HepG2 (cell line): ENCODE measurements around the gene MED22. TPM values are rescaled to one million over a fixed set of nuclear protein-coding genes. Genes with fewer than 3 reads are reported as not detected.

Source experiments
- ATAC-seq: fragments of 200-7000 bp; cut with Tn5 transposase; 3 replicates; pipeline ENCODE4 v1.9.1; 2020; ENCODE audit warnings: mild to moderate bottlenecking, moderate library complexity
- BruUV-seq: library from RNA; stranded (reverse); fragments of 400-500 nt; replicated peaks from 2 replicates; lab custom pipeline; 2021; lab: Mats Ljungman, UMichigan
- CTCF ChIA-PET: fragments of 300-600 bp; formaldehyde crosslinking; extraction: SDS; loops from one replicate; lab custom pipeline; 2021; ENCODE audit warnings: low total read pairs, inconsistent platforms, low intra/inter-chr PET ratio; lab: Yijun Ruan, JAX
- POLR2A ChIA-PET: fragments of 350-600 bp; sonication (Branson Sonifier 250); formaldehyde crosslinking; loops from one replicate; lab custom pipeline; 2020; ENCODE audit warnings: antibody characterized with exemption, inconsistent platforms; lab: Yijun Ruan, JAX
- DNase-seq: peaks from one replicate; pipeline ENCODE4 v3.0.0-alpha.2; 2015; ENCODE audit warnings: low spot score
- FAIRE-seq: peaks from 3 replicates; lab custom pipeline; 2011; peaks lifted over from hg19 to GRCh38; lab: Jason Lieb, UNC
- H2AFZ ChIP-seq: one replicate; pipeline ENCODE4 v1.6.1; 2011; ENCODE audit warnings: low read length, inconsistent platforms
- H3K27ac ChIP-seq: fragments of 300-600 bp; 3 replicates; pipeline ENCODE4 v1.8.0; 2011; ENCODE audit warnings: mixed run types, mild to moderate bottlenecking, mixed read lengths, low read length, inconsistent platforms; ENCODE audit not compliant: insufficient read depth; ENCODE audit errors: extremely low read length
- H3K27me3 ChIP-seq, 2 experiments: fragments of 200-600 bp in 1 of 2; 2 replicates in 1 of 2; 3 replicates in 1 of 2; pipeline versions ENCODE4 v1.6.0 to v1.8.0; 2011; ENCODE audit warnings: low read length in 2 of 2, mild to moderate bottlenecking in 2 of 2, moderate library complexity in 2 of 2, inconsistent platforms in 1 of 2; ENCODE audit not compliant: insufficient read depth in 2 of 2, control insufficient read depth in 1 of 2
- H3K36me3 ChIP-seq, 2 experiments: fragments of 200-600 bp in 1 of 2; replicated peaks in 1 of 2; 2 replicates in 1 of 2; 3 replicates in 1 of 2; pipeline versions ENCODE4 v1.5.1 to v1.8.0; 2011; ENCODE audit warnings: low read length in 2 of 2, inconsistent platforms in 1 of 2; ENCODE audit not compliant: insufficient read depth in 2 of 2, control insufficient read depth in 1 of 2
- H3K4me1 ChIP-seq: 2 replicates; pipeline ENCODE4 v1.5.1; 2012; ENCODE audit warnings: low read length, inconsistent platforms; ENCODE audit not compliant: insufficient read depth
- H3K4me2 ChIP-seq: 2 replicates; pipeline ENCODE4 v1.6.0; 2011; ENCODE audit warnings: low read depth, low read length, inconsistent platforms
- H3K4me3 ChIP-seq, 3 experiments: fragments of 200-600 bp in 1 of 3; sonication (generic), shearing (Covaris generic) in 1 of 3; replicated peaks in 1 of 3; 2 replicates each; pipeline ENCODE4 v1.5.1; 2011 to 2016; ENCODE audit warnings: low read length in 3 of 3, inconsistent platforms in 2 of 3, low read depth in 2 of 3, mild to moderate bottlenecking in 2 of 3, control low read depth in 1 of 3, mixed read lengths in 1 of 3; ENCODE audit not compliant: insufficient read depth in 1 of 3
- H3K79me2 ChIP-seq: one replicate; pipeline ENCODE4 v1.6.1; 2011; ENCODE audit warnings: low read length, inconsistent platforms; ENCODE audit not compliant: insufficient read depth
- H3K9ac ChIP-seq: 2 replicates; pipeline ENCODE4 v1.6.0; 2011; ENCODE audit warnings: mild to moderate bottlenecking, low read depth, low read length, inconsistent platforms; ENCODE audit not compliant: insufficient read depth
- H3K9me3 ChIP-seq: 2 replicates; pipeline ENCODE4 v1.5.1; 2012; ENCODE audit warnings: mild to moderate bottlenecking, low read length
- H4K20me1 ChIP-seq: 2 replicates; pipeline ENCODE4 v1.6.0; 2011; ENCODE audit warnings: inconsistent platforms, mild to moderate bottlenecking, low read length, moderate library complexity; ENCODE audit not compliant: insufficient read depth
- CREBL2 ChIP-seq: sonication (generic); formaldehyde crosslinking; IDR thresholded peaks from 2 replicates; pipeline ENCODE4 v1.8.1; 2023; ENCODE audit warnings: missing genetic modification reagents, mild to moderate bottlenecking, borderline replicate concordance
- GABPB1 ChIP-seq: IDR thresholded peaks from 2 replicates; pipeline ENCODE4 v1.6.1; 2016; ENCODE audit warnings: mild to moderate bottlenecking, missing genetic modification reagents, moderate library complexity, missing compliant biosample characterization
- GATAD2A ChIP-seq: IDR thresholded peaks from 2 replicates; pipeline ENCODE4 v1.6.1; 2016
- HIC2 ChIP-seq: sonication (generic); formaldehyde crosslinking; IDR thresholded peaks from 2 replicates; pipeline ENCODE4 v1.9.0; 2022; ENCODE audit warnings: low read depth, missing genetic modification reagents
- KLF9 ChIP-seq: IDR thresholded peaks from 2 replicates; pipeline ENCODE4 v1.6.1; 2016; ENCODE audit warnings: low read depth
- ZNF350 ChIP-seq: sonication (generic); formaldehyde crosslinking; IDR thresholded peaks from 2 replicates; pipeline ENCODE4 v1.4.0; 2020; ENCODE audit warnings: mild to moderate bottlenecking, low read depth, missing genetic modification reagents, borderline replicate concordance
- ZNF775 ChIP-seq: sonication (generic); formaldehyde crosslinking; IDR thresholded peaks from 2 replicates; pipeline ENCODE4 v1.4.0; 2020; ENCODE audit warnings: missing genetic modification reagents, mild to moderate bottlenecking, moderate library complexity, borderline replicate concordance
- ZSCAN22 ChIP-seq: sonication (generic); formaldehyde crosslinking; IDR thresholded peaks from 2 replicates; pipeline ENCODE4 v1.4.0; 2020; ENCODE audit warnings: mild to moderate bottlenecking, missing genetic modification reagents
- ZZZ3 ChIP-seq: sonication (generic); formaldehyde crosslinking; IDR thresholded peaks from 2 replicates; pipeline ENCODE4 v1.4.0; 2020; ENCODE audit warnings: missing genetic modification reagents, mild to moderate bottlenecking, borderline replicate concordance
- WGBS: methylation state at CpG from one replicate; pipeline ENCODE4 v1.1.6; 2017; ENCODE audit warnings: low lambda C conversion rate; 5-methylcytosine and 5-hydroxymethylcytosine counted together
- in situ Hi-C: cut with HindIII; loops from 2 replicates; pipeline ENCODE4 v1.10.0; 2017; ENCODE audit warnings: low pct_unique_long_range_greater_than_20kb; ENCODE audit not compliant: extremely low pct_ligation_motif_present
- intact Hi-C: fragments of 100-400 bp; cut with micrococcal nuclease; formaldehyde crosslinking; loops from one replicate; pipeline ENCODE4 v1.10.0; 2022; ENCODE audit not compliant: unreplicated experiment
- polyA plus RNA-seq, 8 experiments: library from polyadenylated mRNA; depleted of rRNA in 3 of 8; stranded (reverse) in 7 of 8; unstranded in 1 of 8; fragments of >200 nt; fragmentation: Illumina TruSeq in 4 of 8; extraction: Trizol in 4 of 8; gene quantifications; 2 replicates each; pipeline versions ENCODE4 v1.2.1 to v1.2.3, GENCODE V29; 2011 to 2016; ENCODE audit warnings: low read depth in 4 of 8, missing spikeins in 1 of 8, mixed read lengths in 1 of 8; ENCODE audit not compliant: insufficient read depth in 1 of 8
- total RNA-seq, 5 experiments: library from RNA; depleted of rRNA; stranded (reverse); fragments of >200 nt; fragmentation: Illumina TruSeq; extraction: Trizol; gene quantifications; 2 replicates each; pipeline ENCODE4 v1.2.3, GENCODE V29; 2016; ENCODE audit warnings: low read depth in 1 of 5
- TF ChIP-seq, protein P1 (sequence below): sonication (generic); formaldehyde crosslinking; IDR thresholded peaks from 2 replicates; pipeline ENCODE4 v1.8.1; 2023; ENCODE audit warnings: mild to moderate bottlenecking, moderate library complexity, missing genetic modification reagents
- TF ChIP-seq, protein P2 (sequence below): sonication (generic); formaldehyde crosslinking; IDR thresholded peaks from 2 replicates; pipeline ENCODE4 v1.8.0; 2022; ENCODE audit warnings: mild to moderate bottlenecking, missing genetic modification reagents
- TF ChIP-seq, protein P3 (sequence below): IDR thresholded peaks from 2 replicates; pipeline ENCODE4 v1.6.1; 2016; ENCODE audit warnings: mild to moderate bottlenecking

MED22 gene
- total and polyA plus RNA-seq, 2 of the 13 experiments (the other 11 are each of a cell fraction or from before 2014, with no cell fraction given): 15.8 to 22.1 TPM

GRCh38 chr9:133370685-133371084 lies 22.8 kb upstream of the MED22 start:
- no peaks in the 10 kb centered on the region for H3K27me3 ChIP-seq
- DNase-seq (no peak), ATAC-seq (no peak), FAIRE-seq (no peak)
- H3K79me2 ChIP-seq: peaks cover 98% of the 10 kb centered on the region
- WGBS: 92% methylated on average over 9 of the region's 9 CpGs
- no TSS peak for BruUV-seq
- H3K36me3 ChIP-seq: peaks cover 17 to 77% of the 10 kb centered on the region in 2 experiments
- in situ Hi-C loops: no loop called here
- ChIA-PET CTCF (no interaction called here), POLR2A (interaction anchor here (0.8 to 1.5 kb wide), 4 partner anchors 11 to 21 kb away, joined by 3 to 6 read pairs (median 4); partner anchors contain the start of gene SURF1)
- intact Hi-C loops: no loop called here
- H3K27ac ChIP-seq: no peak overlapping the region
- H3K4me1 ChIP-seq: peaks cover 61% of the 10 kb centered on the region
- no peaks in the 10 kb centered on the region for H3K9me3 ChIP-seq
- peaks cover 94% of the 10 kb centered on the region for H4K20me1 ChIP-seq
- no peak overlapping the region for H3K4me3 ChIP-seq
- H3K9ac ChIP-seq: no peak overlapping the region
- H2AFZ ChIP-seq: no peak overlapping the region
- H3K4me2 ChIP-seq: no peak overlapping the region
- TF ChIP-seq ZNF350 (CRISPR knock-in tag) (no peak), GABPB1 (CRISPR knock-in tag) (no peak)
- TF ChIP-seq, all 625 proteins: peak for 0

DNA sequence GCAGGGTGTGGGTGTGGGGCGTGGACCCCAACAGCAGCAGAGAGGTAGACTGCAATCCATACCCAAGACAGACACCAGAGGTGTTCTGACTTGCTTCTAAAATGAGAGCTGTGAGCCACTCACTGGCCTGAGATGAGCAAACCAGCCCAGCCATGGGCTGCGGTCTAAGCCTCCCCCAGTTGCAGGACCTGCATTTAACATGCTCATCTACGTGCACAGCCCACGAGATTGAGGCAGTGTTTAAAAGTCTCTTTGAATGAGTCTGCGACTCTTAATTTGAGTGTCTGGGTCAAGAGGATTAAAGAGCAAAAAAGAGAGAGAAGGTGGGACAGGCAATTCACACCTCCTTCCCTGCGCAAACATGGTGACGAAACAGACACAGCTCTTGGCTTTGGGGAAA lies 22.0 kb upstream of the MED22 start:
- in situ Hi-C loops (no loop called here), intact Hi-C loops (no loop called here)
- Histone ChIP-seq H2AFZ (no peak overlapping the region), H4K20me1 (peaks cover 97% of the 10 kb centered on the region), H3K9ac (no peak overlapping the region), H3K36me3 (peaks cover 19 to 84% of the 10 kb centered on the region in 2 experiments), H3K27ac (no peak overlapping the region), H3K79me2 (peaks cover 98% of the 10 kb centered on the region), H3K4me2 (no peak overlapping the region), H3K4me1 (peaks cover 61% of the 10 kb centered on the region), H3K4me3 (no peak overlapping the region), H3K9me3 (no peaks in the 10 kb centered on the region), H3K27me3 (no peaks in the 10 kb centered on the region)
- no peak for FAIRE-seq
- no TSS peak for BruUV-seq
- ChIA-PET POLR2A (interaction anchor here (0.6 to 0.9 kb wide), 2 partner anchors 11 to 655 kb away, joined by 3 to 5 read pairs; no protein-coding TSS in a partner anchor), CTCF (no interaction called here)
- no peak; the same call in 2 of the 3 replicates for ATAC-seq
- no peak for DNase-seq
- 96% methylated on average over 7 of the region's 7 CpGs for WGBS
- TF ChIP-seq GATAD2A (CRISPR knock-in tag) (no peak), ZNF775 (no peak), ZNF350 (CRISPR knock-in tag) (no peak), KLF9 (CRISPR knock-in tag) (no peak), CREBL2 (CRISPR knock-in tag) (no peak), ZSCAN22 (CRISPR knock-in tag) (no peak), HIC2 (no peak), ZZZ3 (CRISPR knock-in tag) (no peak)
- TF ChIP-seq, protein P1, sequence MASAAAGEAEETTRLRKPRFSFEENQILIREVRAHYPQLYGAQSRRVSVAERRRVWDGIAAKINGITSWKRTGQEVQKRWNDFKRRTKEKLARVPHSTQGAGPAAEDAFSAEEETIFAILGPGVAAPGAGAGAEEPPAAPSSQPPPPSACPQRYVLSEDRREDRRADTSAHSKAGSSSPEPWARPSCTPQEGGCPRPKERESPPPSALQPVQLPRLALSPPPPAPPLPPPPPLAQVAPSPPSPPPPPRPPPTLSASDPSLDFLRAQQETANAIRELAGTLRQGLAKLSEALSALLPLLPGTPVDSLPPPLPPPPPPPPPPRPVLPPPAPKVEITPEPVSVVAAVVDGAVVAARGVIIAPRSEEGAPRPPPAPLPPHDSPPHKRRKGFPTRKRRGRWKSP (CRISPR knock-in tag): no peak
- TF ChIP-seq, protein P2, sequence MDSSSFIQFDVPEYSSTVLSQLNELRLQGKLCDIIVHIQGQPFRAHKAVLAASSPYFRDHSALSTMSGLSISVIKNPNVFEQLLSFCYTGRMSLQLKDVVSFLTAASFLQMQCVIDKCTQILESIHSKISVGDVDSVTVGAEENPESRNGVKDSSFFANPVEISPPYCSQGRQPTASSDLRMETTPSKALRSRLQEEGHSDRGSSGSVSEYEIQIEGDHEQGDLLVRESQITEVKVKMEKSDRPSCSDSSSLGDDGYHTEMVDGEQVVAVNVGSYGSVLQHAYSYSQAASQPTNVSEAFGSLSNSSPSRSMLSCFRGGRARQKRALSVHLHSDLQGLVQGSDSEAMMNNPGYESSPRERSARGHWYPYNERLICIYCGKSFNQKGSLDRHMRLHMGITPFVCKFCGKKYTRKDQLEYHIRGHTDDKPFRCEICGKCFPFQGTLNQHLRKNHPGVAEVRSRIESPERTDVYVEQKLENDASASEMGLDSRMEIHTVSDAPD (CRISPR knock-in tag): no peak
- TF ChIP-seq, protein P3, sequence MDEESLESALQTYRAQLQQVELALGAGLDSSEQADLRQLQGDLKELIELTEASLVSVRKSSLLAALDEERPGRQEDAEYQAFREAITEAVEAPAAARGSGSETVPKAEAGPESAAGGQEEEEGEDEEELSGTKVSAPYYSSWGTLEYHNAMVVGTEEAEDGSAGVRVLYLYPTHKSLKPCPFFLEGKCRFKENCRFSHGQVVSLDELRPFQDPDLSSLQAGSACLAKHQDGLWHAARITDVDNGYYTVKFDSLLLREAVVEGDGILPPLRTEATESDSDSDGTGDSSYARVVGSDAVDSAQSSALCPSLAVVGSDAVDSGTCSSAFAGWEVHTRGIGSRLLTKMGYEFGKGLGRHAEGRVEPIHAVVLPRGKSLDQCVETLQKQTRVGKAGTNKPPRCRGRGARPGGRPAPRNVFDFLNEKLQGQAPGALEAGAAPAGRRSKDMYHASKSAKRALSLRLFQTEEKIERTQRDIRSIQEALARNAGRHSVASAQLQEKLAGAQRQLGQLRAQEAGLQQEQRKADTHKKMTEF (CRISPR knock-in tag): no peak
